ENCODE results near the gene LAIR2.

DNA sequence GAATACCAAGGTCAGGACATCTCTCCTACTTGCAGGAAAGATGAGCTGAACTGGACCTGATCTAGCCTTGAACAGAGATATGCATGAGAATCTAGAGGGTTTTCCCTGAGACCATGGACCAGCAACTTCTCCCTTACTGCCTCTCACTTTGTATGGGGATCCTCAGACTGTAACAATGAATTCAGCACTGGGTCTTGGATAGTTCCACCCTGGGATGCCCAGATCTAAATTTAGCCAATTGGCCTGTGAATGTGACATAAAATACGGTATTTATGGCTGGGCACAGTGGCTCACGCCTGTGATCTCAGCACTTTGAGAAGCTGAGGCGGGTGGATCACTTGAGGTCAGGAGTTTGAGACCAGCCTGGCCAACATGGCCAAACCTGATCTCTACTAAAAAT is 55.7 kb downstream of the LAIR2 start:
- TF ChIP-seq CTCF (IDR thresholded peaks at IDR 0.05) (no peak), POLR2A (IDR thresholded peaks at IDR 0.05; ENCODE audit: low read depth) (no peak), POLR2AphosphoS5 (IDR thresholded peaks at IDR 0.05) (no peak)
